HL-60 (cell line): Measurements from ENCODE around the gene VAT1L.

ENCODE experiments used
- CTCF ChIP-seq: IDR thresholded peaks from one replicate; pipeline ENCODE4 v1.5.1; 2011; ENCODE audit warnings: low read length, control low read depth, inconsistent platforms; ENCODE audit not compliant: insufficient read depth
- POLR2AphosphoS5 ChIP-seq: IDR thresholded peaks from 2 replicates; pipeline ENCODE4 v1.6.1; 2012; ENCODE audit warnings: low read depth
- REST ChIP-seq: IDR thresholded peaks from 2 replicates; pipeline ENCODE4 v1.6.1; 2012; ENCODE audit warnings: low read depth; ENCODE audit not compliant: insufficient replicate concordance

DNA sequence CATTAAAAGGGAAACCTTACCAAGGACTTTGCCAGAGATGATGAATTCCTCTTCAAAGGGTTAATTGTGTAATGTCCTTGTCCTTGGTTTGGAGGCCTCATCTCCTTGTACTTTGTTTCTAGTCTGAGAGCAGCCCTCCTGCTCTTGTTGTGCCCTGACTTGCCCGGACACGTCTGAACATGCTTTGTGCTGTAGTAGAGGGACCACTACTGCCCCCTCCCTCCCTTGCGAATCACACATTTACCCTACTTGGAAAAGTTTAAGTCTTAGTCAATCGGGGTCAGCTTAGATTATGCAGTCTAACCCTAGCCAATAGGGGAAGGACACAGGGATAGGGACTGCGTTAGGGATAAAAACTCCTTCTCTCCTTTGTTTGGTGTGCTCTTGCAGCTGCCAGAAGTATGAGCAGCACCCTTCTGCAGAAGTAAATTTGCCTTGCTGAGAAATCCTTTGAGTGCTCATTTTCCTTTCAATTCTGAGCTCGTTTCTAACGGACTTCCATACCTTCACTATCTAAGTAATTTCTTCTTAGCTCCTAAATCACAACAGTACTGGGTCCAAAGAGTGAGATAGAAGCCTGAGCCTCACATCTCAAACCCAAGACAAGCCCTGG lies 207.6 kb downstream of the VAT1L start:
- TF ChIP-seq CTCF (no peak), POLR2AphosphoS5 (no peak), REST (no peak)
